RCC 7860 (cell line): ENCODE measurements around the gene SPANXN5.
A peak's percentile ranks its signal among the peaks of the same experiment; 100 is the strongest.
"Not testable (repeated sequence)": the region's sequence is repeated elsewhere in the genome, so short reads cannot be mapped to it uniquely, and the experiment has no call there.

ENCODE experiments used
- DNase-seq: peaks from one replicate; pipeline ENCODE4 v3.0.0-alpha.2; 2015; ENCODE audit warnings: low spot score
- FAIRE-seq: peaks from 2 replicates; lab custom pipeline; 2012; peaks lifted over from hg19 to GRCh38; lab: Jason Lieb, UNC

The SPANXN5 gene, protein sequence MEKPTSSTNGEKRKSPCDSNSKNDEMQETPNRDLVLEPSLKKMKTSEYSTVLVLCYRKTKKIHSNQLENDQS

DNA sequence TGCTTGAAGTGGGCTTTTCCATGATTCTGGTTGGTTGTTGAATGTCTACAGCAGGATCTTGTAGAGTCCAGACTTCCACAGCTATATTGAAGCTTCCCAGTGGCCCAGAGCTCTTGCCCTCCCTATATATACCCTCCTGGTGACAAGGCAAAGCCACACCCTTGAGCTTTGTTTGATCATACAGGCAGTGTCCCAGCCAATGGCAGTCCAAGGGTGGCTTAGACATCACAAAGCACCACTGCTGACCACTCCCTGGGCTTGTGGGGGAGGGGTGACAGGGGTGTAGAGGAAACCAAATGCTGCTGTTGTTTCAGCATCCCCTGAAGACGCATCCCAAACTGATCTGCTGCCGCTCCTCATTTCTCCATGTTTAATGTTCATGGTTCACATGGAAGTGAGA, at the start of gene SPANXN5:
Gene SPANXN5, minus strand, starts transcription at position 101 of the 400 bp plus-strand sequence. Its CDS starts 79 bp downstream, at position 22.
- not testable (repeated sequence) for FAIRE-seq, DNase-seq

DNA sequence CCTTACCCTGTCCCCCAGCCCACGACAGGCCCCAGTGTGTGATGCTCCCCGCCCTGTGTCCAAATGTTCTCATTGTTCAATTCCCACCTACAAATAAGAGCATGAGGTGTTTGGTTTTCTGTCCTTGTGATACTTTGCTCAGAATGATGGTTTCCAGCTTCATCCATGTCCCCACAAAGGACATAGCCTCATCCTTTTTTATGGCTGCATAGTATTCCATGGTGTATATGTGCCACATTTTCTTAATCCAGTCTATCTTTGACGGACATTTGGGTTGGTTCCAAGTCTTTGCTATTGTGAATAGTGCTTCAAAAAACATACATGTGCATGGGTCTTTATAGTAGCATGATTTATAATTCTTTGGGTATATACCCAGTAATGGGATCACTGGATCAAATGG, 46.4 kb upstream of the SPANXN5 start:
- DNase-seq, FAIRE-seq: not testable (repeated sequence)

DNA sequence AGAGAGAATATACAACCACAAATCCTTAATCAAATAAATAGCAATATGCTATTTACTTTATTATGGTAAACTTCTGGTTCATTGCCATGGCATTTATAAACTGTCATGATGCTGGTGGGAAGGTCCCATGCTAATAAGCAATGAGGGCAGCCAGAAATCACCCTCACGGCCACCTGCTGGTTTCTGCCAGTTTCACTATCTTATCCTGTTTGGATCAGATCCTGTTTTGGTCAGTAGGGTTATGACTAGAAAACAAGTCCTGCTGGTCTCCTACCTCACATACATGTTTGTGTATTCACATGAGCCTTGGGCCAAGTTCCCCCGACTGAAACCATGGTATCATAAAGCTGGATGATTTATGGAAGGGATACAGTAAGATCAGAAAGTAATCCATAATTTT, 41.9 kb upstream of the SPANXN5 start:
- FAIRE-seq: no peak
- no peak for DNase-seq

DNA sequence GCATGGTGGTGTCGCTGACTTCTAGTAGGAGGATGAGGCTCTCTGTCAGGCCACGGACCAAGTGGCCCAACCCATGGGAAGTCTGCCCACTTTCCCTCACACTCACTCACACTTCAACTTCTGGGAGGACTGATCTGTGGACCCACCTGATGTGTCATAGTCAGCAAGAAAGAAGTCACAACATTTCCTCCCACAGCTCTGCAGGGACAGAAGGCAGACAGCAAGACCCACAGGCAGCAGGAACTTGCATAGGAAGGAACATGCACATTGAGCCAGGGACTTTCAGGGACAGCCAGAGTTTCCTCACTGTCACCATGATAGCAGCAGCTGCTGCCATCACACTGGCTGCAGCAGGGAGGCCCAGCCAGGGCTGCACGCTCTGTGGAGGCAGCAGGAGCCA, 33.3 kb upstream of the SPANXN5 start:
- no peak for FAIRE-seq

DNA sequence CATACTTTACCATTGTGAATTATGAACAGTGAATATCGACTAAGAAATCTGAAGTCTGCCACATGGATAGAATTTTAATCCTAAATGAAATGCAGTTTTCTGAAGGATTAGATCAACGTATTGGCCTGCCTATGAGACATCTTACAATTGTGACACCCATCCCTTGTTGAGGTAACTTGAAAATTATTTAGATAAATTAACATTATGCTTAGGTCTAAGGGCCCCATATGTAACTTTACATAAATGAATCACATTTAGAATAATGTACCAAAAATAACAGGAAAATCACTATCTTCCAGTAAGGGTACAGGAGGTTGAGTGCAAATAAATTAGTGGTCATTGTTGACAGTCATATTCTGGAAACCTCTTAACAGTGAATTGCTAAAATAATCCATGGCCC, 27.4 kb upstream of the SPANXN5 start:
- FAIRE-seq: no peak
- no peak for DNase-seq

More for the DNA sequence above, 33.3 kb upstream of the SPANXN5 start:
- no peak for DNase-seq

DNA sequence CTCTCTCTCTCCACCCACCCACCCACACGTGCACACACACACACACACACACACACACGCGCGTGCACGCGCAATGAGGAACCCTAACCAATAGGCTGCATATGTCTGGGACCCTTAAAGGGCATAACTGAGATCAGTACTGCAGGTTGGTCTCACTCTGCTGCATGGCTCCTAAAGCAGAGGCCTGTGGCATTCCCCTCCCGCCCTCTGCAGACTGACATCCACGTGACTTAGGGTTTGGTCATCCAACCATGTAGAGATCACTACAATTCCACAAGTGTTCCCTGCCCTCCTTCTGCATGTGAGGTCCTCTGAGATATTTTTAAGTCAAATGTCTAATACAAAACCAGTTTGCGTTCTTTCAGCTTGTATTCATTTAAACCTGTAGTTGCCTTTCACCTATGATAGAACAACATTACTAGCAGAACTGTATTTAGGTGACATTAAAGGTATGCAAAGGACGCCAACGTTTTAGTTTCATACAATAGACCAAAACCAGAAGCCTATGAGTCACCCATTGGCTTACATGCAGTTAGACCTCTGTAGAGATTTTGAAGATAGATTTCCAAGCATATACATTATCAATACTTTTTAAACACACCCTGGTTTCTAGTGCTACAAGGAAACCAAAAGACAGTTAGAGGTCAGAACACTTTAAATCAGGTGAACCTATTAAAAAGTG, 24.0 kb upstream of the SPANXN5 start:
- FAIRE-seq (no peak), DNase-seq (no peak)

DNA sequence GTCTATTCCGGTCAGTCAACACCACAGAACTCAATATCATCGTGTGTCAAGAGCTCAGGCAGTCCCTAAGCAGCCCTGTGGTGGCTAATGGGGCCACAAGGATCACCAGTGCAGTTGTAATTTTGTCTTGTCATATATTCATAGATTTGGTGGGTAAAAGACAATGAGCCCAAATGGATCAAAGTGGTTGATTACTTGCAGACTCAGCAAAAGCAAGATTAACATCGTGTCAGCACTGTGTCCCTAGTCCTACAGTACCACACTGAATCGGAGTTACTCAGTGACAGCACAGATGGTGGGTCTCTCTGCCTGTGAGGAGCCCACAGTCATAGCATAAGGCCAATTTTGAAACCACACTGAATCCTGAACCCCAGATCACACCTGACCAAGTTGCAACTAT, 22.6 kb upstream of the SPANXN5 start:
- FAIRE-seq (no peak), DNase-seq (no peak)

DNA sequence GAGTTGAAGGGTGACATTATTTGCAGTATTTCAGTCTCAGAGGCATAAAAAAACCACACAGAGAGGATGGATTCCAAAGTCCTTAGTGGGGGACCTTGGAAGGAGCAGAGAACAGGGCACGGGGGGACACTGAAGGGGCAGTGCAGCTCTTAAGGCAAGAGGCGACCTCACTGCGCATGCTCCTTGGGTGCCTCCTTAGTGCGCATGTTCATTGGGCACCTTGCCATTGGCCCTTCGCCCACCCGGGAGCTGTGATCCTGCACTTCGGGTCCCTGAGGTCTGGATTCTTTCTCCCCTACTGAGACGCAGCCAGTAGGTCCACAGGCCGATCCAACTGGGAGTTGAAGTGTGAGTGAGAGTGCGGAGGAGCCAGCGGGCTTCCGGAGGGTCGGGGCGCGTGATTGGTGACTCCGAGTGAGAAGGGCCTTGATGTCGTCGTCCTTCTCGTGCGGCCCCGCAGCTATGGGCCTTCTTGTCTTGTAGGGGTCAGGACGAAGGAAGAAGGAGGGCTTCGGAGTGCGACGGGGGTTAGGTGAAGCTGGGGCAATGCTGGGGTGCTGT, 13.9 kb upstream of the SPANXN5 start, which contains the start of gene XAGE5:
Gene XAGE5, plus strand, starts transcription at position 223 of the 561 bp plus-strand sequence. CDS start 1,280 bp downstream, outside the sequence.
- no peak for FAIRE-seq
- DNase-seq: no peak

DNA sequence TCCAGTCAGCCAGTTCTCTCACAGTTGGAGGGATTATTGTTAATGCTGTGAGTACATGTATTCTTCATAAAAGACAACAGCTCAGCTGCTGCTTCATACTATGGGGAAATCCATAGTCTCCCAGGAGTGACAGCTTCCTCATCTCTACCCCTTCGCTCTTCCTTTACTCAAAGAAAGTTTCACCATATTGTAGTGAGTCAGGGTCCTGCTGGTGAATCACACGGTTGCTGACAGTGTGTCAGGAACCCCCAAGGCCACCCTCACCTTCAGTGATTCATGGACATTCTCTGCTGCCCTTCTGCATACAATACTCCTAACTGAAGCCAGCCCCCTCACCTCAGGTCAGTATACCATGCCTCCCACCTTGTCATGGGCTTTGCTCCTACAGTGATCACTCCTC, 7.6 kb upstream of the SPANXN5 start:
- not testable (repeated sequence) for FAIRE-seq

DNA sequence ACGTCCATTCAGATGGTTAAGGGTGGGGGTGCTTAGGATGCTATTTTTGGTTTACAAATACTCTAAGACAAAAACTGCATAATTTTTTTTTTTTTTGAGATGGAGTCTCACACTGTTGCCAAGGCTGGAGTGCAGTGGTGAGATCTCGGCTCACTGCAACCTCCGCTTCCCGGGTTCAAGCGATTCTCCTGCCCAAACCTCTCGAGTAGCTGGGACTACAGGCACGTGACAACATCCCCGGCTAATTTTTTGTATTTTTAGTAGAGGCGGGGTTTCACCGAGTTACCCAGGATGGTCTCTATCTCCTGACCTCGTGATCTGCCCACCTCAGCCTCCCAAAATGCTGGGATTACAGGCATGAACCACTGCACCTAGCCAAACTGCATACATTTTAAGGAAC, 23.7 kb downstream of the SPANXN5 start:
- FAIRE-seq, DNase-seq: not testable (repeated sequence)

More for the DNA sequence above, 7.6 kb upstream of the SPANXN5 start:
- DNase-seq: peak; percentile 6

DNA sequence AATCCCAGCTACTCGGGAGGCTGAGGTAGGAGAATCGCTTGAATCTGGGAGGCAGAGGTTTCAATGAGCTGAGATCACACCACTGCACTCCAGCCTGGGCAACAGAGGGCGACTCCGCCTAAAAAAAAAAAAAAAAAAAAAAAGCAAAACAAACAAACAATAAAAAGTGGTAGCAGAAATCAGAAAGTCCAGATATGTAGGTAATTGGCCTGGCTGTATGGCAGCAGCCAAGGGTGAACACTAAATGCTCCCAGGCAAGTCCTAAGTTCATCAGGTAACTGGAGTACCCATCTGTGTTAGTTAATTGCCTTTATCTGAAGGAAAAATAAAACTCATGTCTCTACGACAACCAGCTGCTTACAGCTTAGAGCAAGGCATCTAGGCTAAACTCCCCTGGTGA, 31.2 kb downstream of the SPANXN5 start:
- FAIRE-seq, DNase-seq: not testable (repeated sequence)

DNA sequence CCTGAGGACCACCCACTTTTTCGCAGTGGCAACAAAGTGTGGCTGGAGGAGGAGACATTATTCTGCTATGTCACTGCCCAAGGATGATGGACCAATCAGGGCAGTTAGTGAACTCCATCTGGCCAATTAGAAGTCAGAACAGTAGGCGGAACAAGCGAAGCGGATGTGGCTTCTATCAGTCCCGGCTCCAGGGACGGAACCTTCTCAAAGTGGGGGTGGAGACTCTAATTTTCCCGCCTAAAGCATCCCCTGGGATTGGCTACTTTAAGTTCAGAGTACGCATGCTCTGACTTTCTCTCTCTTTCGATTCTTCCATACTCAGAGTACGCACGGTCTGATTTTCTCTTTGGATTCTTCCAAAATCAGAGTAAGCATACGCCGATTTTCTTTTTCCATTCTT, 46.3 kb downstream of the SPANXN5 start, which contains the start of gene SSX2B:
Gene SSX2B, plus strand, starts transcription at position 301 of the 400 bp plus-strand sequence. CDS start 1,429 bp downstream, outside the sequence.
- not testable (repeated sequence) for DNase-seq, FAIRE-seq
